Activated CD8-positive, alpha-beta memory T cell treated with anti-CD3 and anti-CD28 coated beads for 48 hours (primary cell): ENCODE results near the gene CTNS.
"Not testable (repeated sequence)": the region's sequence is repeated elsewhere in the genome, so short reads cannot be mapped to it uniquely, and the experiment has no call there.

Experiments used
- DNase-seq, 3 experiments: peaks; one replicate each; pipeline ENCODE4 v3.0.0-alpha.2; 2020; ENCODE audit warnings: low read depth in 2 of 3, low spot score in 2 of 3

The CTNS gene

DNA sequence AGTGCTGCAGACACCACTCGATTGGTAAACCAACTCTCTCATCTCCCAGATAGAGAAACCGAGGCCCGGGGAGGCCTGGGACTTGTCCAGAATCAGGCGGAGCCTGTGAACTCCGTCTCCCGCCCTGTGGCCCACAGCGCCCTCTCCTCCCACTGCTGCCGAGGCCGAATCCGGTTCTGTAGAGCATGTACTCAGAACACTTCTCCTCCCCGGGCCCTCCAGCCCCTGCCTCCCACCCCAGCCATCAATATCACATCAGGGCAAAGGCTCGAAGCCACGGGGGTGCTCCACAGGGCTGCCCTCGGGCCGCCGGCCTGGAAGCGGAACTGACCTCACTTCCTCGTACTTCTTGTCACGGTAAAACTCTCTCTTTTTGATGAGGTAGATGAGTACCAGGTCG is 45.0 kb downstream of the CTNS start:
- no peak for DNase-seq

DNA sequence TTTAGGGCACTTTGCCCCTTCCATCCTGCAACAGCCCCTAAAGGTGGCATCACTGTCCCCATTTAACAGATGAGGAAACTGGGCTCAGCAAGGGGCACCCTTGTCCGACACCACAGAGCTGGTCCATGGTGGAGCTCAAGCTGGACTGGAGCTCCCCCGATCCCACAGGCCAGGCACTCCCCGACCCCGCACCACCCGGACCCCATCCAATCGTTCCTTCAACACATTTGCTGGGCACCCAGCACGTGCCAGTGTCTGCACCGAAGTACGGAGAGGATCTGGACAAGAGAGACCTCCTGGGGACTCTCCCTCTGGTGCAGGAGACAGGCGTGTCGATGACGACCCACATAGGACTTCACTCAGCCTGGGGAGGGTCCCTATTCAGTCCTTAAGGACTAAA is 45.5 kb downstream of the CTNS start:
- no peak for DNase-seq

DNA sequence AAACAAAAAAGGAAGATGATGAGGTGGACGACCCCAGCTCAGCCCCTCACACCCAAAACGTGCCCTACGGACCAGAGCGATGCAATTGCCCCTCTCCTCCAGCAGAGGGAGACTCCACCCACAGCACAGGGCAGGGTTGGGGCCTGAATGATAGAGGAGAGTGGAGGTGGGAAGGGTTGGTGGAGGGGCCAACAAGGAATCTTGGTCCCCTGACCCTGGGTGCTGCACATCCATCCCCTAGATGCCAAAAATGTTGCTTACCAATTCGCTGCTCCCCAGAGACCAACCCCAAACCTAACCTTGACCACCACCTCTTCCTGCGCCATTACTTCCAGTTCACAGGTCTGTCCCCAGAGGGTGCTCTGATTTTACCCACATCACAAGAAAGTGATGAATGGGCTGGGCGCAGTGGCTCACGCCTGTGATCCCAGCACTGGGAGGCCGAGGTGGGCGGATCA is 46.5 kb downstream of the CTNS start:
- no peak for DNase-seq

DNA sequence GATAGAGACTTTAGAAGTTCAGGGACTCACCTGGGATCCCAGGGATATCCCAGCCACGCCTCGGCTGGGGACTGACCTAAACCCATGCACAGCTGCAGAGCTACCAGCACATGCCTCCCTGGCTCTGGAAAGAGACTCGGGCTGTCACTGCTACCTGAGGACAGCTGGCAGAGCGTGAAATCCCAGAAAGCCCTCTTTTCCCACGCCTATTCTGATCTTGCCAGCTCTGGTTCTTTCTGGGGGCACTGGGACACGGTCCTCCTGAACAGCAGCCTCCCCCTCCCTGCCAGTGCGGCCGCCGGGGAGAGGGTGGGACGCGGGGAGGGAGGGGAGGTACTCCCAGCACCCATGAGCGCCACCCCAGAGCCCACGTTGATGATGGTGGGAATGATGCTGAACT is 48.6 kb downstream of the CTNS start:
- no peak for DNase-seq

DNA sequence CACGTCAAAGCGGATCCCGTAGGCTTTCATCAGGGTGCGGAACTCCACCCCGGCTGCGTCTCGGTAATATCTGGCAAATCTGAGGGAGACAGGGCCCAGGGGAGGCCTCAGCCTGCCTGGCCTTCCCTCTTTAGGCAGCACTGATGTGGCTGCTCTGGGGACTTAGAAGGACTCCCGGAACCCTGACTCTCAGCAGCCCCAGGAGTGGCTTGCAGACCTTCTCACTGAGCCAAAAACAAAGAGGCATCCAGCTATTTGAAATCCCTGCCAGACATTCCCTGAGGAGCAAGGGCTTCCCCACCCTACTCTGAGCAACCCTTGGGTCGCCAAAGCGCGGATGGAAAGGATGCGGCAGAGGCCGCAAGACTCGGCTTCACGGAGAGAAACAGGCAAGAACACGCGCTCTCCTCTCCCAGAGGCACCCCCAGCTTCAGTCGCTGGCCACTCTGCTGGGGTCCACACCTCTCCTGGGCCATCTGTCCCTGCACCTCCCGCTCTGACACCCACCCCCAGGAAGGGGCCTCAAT is 51.5 kb downstream of the CTNS start:
- DNase-seq: no peak

DNA sequence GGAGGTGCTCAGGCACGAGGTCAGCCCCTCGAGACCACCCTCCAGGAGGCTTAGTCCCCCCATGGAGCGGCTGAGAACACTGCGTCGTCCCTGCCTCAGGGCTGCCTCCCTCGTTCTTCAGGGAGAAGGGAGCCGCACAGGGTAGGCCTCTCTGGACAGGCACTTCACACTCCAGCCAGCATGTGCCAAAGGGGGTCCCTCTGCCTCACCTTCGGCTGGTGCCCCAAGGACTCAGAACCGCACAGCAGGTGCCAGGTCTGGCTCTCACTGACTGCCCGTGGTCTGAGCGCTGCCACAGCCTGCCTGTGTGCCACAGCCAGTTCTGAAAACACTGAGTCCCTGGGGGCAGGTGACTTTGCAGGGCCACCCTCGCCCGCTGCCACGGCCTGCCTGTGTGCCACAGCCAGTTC is 52.3 kb downstream of the CTNS start:
- DNase-seq: no peak

DNA sequence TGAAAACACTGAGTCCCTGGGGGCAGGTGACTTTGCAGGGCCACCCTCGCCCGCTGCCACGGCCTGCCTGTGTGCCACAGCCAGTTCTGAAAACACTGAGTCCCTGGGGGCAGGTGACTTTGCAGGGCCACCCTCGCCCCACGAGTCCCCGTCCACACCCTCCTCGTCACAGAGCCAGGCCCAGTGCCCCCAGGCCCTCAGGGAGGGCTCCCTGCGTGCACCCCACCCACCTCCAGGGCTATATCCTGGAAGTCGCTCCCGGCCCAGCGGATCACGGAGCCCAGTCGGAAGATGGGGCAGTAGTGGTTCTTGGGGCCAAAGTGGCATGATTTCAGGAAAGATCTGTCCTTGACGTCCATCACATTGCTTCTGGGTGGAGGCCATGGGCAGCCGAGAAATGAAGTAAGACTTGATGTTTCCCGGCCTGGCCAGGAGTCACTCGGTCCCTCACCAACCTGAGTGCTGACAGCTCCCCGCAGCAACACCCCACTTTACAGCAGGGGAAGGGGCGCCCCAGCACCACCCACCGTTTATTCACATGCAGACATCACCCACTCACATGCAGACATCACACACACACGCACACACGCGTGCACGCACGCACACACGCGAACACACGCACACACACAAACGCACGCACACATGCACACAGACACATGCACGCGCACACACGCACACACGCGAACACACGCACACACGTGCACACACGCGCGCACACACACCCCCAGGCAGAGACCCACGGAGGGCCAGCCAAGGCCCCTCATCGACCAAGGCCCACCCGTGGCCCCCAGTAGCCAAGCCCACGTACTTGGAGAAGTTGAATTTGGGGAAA is 52.9 kb downstream of the CTNS start:
- no peak for DNase-seq

DNA sequence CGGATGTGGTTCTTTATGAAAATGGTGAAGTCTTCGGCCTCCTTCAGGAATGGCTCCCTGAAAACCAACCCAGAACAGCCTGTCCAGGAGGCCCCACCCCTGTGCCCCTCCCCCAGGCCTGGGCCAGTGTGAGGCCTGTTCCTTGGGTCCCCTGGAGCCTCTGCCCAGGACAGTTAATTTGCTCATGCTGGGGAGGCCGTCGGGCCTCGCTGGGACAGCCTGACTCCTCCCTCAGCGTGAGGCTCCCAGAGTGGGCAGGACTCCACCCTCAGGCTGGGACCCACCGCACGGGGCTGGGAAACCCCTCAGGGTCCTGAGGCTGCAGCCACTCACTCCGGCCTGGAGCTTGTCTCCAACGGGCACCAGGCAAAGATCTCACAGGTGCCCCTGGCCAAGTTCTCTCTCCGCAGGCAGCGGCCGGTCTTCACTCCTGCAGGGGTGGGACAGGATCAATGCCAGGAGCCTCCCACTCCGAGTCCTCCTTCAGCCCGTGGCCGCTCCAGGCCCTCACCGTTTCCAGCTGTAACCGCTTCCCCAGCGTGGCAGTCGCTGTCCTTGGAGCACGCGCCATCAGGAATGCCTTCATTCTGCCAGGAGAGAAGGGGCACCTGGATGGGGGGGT is 53.6 kb downstream of the CTNS start:
- no peak for DNase-seq

DNA sequence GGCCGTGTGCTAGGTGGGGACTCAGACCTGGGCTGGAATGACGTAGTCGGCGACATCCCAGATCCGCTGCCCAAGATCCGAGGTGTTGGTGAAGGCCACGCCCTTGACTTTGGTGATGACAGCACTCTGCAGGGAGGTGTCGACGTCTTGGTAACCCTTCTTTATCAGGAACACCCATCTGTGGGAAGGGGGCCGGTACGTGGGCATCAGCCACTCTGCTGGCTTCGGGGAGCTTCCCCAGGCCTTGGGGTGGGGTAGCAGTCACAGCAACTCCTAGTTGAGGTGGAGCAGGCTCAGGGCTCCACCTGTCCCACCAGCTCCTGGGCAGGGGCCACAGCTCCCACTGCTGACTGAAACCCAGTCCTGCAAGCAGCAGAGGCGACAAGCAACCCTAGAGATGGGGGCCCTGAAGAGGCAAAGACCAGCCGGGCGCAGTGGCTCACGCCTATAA is 55.1 kb downstream of the CTNS start:
- DNase-seq: no peak

DNA sequence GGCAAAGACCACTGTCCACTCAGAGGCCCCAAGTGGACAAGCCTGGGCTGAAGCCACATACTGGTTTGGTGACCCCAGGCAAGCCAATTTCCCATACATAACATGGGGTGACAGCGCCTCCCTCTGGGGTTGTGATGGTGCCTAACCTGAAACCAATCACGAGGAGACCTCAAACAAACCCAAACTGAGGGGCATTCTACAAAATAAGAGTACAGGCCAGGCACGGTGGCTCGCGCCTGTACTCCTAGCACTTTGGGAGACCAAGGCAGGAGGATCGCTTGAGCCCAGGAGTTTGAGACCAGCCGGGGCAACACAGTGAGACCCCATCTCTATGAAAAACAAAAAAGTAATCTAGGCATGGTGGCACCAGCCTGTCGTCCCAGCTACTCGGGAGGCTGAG is 55.8 kb downstream of the CTNS start:
- no peak for DNase-seq

DNA sequence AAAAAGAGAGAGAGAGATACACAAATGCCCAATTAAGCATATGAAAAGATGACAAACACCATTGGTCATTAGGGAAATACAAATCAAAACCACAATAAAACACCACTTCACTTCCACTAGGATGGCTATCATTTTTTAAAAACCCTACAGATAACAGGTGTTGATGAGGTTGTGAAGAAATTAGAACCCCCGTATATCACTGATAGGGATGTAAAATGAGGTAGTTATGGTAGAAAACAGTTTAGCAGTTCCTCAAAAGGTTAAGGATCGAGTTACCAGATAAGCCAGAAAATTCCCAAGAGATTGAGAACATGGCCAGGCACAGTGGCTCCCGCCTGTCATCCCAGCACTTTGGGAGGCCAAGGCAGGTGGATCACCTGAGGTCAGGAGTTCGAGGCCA is 56.6 kb downstream of the CTNS start:
- no peak for DNase-seq

DNA sequence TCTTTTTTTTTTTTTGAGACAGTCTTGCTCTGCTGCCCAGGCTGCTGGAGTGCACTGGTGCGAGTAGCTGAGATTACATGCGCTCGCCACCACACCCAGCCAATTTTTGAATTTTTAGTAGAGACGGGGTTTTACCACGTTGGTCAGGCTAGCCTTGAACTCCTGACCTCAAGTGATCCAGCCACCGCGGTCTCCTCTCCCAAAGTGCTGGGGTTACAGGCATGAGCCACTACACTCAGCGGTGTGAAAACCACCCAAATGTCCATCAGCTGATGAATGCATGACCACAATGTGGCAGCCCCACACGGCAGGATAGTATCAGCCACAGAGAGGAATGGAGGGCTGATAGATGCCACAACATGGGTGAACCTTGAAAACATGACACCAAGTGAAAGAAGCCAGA is 57.3 kb downstream of the CTNS start:
- DNase-seq: peak in 1 of 3 experiments; percentile 57

DNA sequence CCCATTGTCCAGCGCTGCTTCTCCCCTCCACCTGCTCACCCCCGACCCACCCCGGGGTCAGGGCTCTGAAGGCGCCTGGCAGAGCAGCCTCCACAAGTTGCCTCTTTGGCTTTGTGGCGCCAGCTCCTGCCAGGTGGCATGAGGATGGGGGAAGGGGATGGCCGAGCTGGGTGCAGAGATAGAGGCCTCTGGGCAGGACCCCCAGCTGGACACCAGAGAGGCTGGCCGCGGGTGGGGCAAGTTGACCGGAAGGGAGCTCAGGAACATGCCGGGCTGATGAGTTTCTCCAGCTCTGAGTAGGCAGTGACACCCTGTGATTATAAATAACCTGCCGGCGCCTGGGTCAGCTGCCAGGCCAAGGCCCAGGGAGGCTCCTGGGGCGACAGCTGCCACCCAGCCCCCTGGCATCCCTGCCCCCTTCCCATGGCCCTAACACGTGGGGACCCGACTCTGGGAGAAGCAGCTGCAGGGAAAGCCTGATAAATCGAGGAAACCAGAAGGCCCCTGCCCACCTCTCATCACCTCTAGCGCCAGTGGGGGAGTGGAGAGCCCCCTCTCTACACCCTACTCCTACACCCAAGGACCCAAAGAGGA is 58.7 kb downstream of the CTNS start:
- DNase-seq: no peak

DNA sequence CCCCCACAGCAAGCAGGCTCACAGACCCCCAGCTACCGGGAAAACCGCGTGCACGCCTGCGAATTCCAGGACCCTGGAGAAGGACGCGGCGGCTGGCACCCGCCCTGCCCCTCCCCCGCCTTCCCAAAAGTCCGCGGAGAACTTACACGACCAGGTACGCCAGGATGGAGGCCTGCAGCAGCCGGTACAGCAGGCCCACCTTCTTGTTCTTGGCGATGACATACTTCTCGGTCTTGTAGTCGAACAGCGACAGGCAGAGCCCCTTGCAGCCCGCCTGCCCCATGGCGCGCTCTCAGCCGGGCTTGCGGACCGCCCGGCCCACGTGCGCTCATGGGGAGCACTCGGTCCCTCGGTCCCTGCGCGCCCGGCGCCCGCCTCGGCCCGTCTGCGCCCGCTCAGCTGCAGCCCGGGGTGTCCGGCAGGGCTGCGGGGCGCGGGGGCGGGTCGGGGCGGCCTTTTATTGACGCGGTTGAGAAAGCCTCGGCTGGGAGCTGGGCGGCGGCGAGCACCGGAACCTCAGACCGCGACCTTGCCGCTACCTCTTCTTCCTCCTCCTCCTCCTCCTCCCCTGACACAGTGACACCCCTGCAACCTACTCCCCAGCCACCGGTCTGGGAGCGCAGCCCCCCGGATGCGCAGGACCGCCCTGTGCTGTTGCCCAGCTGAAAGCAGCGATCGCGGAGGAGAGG is 59.3 kb downstream of the CTNS start, which contains the start of gene P2RX5:
P2RX5 (minus strand) TSS at position 433 of the 689 bp plus-strand sequence; CDS start at position 283, 150 bp downstream.
- DNase-seq: peak in 1 of 3 experiments; percentile 24

DNA sequence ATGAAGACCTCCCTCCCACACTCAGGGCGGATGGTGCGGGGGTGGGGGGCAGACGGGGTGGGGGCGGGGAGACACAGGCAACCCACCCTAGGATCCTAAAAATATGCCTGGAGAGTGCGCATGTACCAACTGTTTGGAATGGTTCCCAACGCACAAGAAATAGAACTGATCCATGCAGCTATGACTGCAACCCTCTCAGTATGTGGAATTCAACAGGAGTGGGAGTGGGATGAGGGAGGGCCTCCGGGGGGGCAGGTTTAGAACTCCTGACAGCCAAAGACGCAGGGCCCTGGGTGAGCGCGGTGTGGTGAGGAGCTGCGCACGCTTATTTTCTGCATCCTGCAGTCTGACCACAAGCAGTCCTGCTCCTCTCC is 60.5 kb downstream of the CTNS start:
- no peak for DNase-seq

DNA sequence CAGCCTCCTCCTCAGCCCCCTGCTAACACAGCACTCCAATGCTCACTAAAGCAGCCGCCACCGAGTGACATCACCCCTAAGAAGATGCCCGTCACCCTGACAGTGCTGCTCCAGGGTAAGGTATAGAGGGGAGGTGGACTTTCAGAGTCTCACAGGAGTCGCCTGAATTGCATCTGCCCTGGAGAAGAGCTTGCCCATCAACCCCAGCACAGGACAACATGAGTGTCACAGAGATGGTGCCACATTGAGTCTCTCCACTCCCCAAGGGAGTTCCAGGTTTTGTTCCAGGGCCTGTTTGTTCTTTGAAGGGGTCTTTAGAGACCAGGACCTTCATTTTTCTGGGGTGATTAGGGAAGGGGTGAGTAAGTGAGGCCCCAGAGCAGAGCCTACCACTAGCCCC is 61.6 kb downstream of the CTNS start:
- DNase-seq: no peak

DNA sequence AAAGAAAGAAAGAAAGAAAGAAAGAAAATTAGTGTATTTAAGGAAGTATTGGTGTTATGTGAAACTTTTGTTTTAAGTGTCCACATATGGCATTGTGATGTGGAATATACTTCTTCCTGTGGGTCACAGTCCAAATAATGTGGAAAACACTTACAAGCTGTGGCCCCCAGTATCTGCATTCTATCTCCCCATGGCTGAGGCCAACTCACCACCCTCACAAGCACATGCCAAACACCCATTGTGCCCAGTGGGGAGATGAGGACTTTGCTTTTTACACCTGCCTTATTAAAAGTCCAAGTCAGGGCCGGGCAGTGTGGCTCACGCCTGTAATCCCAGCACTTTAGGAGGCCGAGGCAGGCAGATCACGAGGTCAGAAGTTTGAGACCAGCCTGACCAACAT is 63.4 kb downstream of the CTNS start:
- no peak for DNase-seq

DNA sequence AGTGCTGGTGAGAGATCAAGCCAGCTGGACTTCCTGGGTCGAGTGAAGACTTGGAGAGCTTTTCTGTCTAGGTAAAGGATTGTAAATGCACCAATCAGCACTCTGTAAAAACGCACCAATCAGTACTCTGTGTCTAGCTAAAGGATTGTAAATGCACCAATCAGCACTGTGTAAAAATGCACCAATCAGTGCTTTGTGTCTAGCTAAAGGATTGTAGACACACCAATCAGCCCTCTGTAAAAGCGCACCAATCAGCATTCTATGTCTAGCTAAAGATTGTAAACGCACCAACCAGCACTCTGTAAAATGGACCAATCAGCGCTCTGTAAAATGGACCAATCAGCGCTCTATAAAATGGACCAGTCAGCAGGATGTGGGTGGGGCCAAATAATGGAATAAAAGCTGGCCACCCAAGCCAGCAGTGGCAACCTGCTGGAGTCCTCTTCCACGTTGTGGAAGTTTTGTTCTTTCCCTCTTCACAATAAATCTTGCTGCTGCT is 65.5 kb downstream of the CTNS start:
- DNase-seq: not testable (repeated sequence)

DNA sequence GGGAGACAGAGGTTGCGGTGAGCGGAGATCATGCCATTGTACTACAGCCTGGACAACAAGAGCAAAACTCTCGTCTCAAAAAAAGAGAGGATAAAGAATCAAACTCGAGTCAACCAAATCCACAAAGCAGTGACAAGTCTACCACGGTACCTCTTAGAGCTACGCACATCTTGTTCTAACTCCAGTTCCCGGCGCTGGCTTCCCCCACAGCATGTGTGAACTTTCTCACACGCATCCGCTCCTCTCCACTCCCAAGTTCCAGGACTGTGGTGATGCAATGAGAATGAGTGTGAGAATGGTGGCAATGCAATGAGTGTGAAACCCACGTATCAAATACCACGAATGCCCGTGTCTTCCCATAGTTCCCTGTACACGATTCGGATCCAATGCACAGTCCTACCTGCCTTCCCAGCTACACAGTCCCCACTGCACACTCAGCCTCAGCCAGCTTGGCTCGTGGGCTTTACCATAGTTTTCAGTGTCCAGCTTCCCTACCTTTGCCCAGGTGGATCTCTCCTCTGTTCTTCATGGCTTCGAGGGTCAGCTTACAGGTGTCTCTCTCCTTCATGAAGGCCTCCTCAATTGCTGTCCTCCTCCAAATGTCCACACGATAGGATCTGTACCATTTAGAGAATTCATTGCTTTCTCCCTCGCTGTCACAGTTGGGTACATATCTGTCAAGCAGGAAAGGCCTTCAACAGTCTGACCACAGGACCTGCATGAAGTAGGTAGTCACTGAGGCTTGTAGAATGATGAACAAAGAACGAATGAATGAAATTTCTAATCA is 68.6 kb downstream of the CTNS start:
- DNase-seq: no peak

DNA sequence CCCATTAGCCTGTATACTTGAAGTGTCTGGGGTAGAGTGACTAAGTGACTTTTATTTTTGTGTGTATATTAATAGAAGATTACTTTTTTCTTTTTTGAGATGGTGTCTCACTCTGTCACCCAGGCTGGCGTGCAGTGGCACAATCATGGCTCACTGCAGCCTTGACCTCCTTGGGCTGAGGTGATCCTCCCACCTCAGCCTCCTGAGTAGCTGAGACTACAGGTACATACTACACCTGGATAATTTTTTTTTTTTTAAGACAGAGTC is 69.1 kb downstream of the CTNS start:
- DNase-seq: not testable (repeated sequence)

DNA sequence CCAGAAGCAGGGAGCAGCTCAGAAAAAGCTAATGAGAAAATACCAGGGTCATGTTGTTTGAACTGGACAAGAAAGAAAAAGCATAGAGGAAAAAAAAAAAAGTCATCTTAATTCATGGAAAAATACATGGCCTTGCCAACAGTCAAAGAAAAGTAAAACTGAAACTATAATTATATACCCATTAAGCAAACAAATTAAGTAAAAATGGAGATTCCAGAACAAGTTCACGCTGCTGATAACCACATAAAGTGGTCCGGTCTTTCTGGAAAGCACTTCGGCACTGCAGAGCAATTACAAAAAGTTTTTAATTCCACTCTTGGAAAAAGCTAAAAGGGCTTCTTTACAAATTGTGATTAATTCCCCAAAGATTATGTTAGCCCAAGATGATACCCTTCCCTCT is 71.8 kb downstream of the CTNS start:
- no peak for DNase-seq
